Measurements from ENCODE around the gene RECQL5.
"Not testable (repeated sequence)": the region's sequence is repeated elsewhere in the genome, so short reads cannot be mapped to it uniquely, and the experiment has no call there.

The RECQL5 gene

DNA sequence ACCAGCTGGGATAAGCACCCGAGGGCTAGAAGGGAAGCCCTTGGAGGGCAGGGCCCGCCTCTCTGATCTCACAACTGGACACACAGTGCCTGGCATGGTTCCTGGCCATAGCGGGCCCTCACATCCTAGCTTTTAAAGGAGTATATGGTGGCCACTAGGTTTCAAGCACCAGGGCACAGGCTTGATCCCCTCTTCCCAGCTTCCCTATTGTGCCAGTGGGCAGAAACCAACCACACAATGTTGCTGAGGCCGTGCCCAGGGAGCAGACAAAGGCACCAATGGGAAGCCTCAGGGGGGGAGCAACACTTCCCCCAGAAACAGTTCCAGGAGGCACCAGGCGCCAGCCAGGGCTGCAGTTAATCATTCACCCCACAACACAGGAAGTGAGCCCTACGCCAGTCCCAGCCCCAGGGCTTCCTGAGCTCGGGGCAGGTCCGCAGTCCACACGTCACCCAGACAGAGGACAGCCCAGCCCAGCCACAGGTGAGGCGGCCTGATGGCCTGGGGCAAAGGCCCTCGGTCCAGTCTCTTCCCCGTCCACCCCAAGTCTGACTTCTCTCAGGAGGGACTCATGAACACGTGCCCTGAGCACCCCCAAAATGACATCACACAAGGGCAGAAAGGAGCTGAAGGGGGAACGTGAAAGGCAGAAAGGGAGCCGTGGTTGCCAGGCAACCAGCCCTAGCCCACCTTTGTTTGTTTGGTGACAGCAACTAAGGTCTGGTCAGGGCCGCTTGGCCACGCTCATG lies 20.9 kb downstream of the RECQL5 start:
- peak; percentile 89 for DNase-seq

DNA sequence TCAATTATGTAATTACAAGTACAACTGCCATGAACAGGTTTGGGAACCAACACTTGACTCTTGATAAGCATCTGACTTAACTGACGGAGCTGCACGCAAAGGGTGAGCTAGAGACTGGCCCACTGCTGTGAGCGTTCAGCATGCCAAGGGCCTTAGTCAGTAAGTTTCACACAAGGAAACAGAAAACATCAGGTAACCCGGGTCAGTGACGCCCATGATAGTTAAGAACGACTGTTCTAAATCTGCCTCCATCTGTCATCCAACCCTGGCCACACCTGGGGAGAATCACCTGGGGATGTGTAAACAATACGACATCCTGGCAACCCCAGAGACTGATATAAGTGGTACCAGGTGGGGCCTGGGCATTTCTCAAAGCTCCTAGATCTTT lies 21.5 kb downstream of the RECQL5 start:
- peak; percentile 70 for DNase-seq

DNA sequence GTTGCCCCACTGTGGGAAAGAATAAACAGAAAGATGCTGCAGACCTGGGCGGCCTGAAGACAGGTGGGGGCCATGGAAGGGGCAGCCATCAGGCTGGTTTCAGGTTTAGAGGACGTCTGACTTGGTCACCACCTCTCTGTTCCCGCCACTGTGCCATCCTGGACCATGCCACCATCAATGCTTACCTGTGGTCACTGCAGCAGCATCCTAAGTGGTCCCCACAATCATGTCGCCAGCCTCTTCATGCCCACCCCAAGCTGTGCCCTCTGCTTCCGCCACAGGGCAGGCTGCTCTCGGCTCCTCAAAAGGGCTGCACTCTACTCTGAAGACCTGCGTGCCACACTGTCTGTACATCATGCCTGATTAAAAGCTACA lies 23.3 kb downstream of the RECQL5 start:
- no peak for DNase-seq

DNA sequence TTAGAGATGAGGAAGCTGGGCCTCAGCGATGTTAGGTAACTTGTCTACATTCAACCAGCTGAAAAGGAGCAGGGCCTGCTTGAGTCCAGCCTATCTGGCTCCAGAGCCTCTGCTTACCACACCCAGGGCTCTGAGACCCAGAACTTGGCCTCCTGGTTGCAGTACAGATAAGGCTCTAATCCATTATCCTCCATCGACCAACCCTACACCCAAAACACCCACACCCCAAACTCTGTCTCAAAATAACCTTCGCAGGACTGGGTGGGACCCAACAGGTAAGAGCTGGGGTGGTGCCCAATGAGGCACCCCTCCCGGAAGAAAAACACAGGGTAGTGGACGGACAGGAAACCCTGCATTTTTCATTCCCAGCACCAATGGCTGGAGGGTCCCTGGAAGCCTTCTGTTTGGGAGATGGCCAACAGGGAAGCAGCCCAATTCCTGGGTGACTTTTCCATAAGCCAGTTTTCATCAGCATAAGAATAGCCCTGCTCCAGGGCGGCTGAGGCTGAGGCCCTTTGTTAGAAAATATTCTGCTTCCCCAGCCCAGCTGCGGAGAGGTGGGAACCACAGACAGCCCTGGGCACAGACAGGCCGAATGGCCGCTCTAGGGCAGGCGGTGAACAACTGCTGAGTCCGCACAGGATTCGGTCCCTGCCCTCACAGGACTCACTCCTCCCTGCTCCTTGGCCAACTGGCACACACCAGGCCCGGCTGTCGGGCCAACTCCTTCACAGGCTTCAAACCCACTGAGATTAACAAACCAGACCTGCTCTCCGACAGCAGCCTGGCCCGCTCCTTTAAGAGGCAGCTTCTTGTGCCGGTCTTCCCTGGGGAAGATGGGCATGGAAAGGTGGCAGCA lies 23.9 kb downstream of the RECQL5 start:
- DNase-seq = peak; percentile 86

DNA sequence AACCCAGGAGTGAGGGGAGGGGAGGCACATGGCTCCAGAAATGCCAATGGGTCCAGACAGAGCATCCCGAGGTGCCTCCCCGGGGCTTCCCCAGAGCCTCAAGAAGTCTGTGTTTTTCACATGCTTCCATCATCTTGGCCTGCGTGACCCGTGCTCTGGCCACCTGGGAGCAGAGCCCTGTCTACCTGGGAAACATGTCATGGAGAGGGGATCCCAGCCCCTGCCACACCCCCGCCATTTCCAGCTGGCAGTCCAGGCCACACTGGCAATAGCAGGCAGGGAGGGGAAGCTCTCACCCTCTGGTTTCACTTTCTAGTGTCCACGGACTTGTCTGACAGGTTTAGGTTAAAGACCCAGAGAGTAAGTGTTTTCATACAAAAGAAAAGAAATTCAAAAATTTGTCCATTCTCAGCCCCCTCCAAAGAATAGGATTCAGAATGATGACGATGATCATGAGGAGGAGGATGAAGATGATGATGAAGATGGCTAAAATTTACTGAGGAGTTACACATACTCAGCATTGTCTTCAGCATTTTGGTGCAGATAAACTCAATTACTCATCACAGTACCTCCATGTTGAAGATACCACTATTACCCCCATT lies 24.7 kb downstream of the RECQL5 start:
- no peak for DNase-seq

DNA sequence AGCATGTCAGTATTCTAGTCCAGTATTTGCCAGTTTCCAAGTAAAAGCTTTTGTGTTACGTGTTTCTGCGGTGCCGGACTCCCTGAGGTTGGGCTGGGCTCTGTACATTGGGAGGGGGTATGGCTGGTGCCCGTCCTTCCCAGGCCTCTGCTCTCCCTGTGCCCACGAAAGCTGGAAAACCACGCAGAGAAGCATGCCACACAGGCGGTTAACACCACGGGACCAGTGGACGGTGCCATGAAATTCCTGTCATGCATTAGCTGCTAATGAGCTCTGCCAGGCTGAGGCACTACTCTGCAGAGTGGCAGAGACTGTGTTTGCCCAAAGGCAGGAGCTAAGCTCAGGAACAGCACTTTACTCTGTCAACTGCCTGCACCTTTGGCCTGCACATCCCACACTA lies 25.6 kb downstream of the RECQL5 start:
- DNase-seq = no peak

DNA sequence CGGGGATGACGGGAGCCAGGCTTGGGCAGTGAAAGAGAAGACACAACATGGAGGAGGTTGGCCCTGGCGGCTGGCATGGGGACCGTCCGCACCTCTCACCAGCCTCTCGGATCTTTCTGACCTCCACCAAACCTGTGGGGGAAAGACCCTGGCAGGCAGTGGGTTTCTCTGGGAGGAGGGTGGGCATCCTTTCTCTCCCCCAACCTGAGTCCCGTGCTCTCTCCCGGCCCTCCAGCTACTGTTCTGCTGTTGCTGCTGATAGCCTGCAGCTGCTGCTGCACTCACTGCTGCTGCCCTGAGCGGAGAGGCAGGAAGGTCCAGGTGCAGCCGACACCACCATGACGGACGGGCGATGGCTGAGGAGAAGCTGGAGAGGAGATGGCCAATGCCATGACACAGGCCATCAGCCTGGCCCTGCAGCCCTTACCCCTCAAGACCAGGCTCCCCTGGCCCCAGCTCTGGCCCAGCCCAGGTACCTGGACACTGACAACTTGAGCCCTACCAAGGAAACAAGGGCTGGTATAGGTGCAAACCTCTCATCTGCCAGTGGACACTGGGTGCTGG lies 26.3 kb downstream of the RECQL5 start:
- DNase-seq = no peak

DNA sequence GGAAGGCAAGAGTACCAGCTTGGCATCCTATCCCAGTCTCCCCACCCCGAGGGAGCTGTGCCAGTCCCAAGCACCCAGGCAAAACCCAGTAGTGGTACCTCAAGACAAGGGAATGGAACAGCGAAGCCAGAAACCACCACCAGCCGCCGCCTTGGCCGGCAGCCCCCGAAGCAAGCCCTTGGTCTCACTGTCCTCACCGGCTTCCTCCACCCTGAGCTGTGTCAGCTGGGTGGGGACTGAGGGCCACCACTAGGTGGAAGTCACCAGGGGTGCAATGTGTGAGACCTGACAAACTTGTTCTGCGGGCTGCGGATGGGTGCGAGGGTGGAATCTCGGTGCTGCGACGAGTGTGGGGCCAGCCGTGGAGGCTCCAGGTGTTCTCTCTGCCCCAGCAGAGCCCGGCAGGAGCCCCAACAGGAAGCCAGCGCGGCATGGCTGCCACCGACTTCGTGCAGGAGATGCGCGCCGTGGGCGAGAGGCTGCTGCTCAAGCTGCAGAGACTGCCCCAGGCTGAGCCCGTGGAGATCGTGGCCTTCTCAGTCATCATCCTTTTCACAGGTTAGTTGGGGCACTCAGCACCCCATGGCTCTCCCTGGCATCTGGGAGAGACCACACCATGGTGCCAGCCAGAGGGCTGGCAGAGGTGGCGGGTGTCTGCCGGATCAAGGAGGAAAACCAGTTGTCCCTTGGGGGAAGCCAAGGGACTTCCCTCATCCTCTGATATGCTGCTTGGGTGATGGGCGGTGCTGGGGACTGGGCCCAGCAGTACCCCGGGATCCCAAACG lies 27.0 kb downstream of the RECQL5 start:
- no peak for DNase-seq

DNA sequence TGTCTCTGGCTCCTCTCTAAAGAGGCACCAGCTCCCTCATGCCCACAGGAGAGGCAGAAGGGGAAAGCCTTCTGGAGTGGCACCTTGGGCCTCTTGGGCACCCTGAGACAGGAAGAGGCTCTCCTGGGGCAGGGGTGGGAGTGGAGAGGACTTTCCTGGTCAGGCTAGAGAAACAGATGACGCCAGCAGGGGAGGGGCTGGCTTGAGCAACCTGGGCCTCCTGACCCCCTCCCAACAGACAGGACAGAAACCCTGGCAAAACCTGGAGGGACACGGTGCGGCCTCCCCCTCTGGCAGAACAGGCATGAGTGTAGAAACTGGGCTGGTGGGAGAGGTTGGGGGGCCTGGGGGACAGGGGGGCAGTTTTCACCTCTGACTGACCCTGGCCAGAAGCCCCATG lies 27.6 kb downstream of the RECQL5 start:
- DNase-seq = no peak

DNA sequence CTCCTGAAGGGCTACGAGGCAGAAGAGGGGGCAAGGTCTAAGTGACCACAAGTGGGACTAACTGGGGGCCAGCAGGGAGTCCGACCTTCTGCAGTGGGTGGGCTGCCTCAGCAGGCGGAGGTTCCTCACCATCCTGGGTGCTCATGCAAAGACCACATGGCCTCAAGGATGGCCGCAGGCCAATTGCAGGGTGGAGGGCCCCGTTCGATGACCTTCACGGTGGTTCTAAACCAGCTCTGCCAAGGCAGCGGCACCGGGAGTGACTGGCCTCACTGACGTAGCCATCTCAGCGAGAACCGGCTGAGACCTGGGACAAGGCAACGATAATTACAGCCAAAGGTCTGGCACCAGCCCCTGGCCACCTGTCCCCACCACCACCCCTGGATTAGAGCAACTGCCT lies 28.1 kb downstream of the RECQL5 start:
- DNase-seq = no peak

DNA sequence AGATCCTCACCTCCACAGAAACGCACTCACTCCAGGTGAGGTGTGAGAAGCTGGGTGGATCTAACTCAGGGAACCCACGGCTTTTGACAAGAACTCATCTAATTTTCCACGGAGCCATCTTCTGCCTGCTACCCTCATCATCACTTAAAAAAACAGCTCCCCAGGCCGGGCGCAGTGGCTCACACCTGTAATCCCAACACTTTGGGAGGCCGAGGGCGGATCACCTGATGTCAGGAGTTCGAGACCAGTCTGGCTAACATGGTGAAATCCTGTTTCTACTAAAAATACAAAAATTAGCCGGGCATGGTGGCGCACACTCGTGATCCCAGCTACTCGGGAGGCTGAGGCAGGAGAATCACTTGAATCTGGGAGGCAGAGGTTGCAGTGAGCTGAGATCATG lies 28.9 kb downstream of the RECQL5 start:
- DNase-seq = not testable (repeated sequence)

DNA sequence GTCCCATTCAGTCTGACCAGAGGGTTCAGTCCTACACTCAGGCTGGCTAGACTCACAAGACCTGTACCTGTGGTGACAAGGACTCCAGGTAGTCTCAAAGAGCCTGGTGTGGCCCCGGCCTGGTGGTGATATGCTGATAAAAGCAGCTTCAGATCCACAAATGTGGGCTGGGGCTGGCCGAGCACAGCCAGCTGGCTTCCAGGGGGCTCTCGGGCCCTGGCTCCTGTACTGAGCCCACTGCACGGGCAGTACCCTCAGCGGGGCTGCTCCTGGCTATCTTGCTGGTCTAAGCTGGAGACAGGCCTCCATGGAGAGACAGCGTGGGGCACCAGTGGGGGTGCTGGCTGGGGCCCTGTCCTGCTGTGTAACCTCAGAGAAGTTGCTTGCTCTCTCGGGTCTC lies 29.4 kb downstream of the RECQL5 start:
- no peak for DNase-seq

DNA sequence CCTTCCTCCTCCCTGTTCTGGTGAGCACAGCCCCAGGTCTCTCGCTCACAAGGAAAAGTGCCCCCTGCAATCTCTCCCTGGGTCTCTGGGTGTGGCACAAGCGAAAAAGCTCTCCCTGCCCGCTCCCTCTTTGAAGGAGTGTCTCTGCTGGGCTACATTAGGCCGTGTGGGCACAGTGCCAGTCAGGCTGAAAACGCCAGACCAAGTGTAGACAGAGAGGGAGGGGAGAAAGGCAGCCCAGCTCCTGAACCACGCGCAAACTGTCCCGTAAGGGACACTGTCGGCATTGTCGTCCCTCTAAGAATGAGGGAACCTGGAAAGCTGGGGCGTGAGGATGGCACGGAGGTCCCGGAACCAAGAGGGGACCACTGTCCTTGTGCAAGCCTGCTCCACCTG lies 29.8 kb downstream of the RECQL5 start:
- DNase-seq = peak; percentile 83

DNA sequence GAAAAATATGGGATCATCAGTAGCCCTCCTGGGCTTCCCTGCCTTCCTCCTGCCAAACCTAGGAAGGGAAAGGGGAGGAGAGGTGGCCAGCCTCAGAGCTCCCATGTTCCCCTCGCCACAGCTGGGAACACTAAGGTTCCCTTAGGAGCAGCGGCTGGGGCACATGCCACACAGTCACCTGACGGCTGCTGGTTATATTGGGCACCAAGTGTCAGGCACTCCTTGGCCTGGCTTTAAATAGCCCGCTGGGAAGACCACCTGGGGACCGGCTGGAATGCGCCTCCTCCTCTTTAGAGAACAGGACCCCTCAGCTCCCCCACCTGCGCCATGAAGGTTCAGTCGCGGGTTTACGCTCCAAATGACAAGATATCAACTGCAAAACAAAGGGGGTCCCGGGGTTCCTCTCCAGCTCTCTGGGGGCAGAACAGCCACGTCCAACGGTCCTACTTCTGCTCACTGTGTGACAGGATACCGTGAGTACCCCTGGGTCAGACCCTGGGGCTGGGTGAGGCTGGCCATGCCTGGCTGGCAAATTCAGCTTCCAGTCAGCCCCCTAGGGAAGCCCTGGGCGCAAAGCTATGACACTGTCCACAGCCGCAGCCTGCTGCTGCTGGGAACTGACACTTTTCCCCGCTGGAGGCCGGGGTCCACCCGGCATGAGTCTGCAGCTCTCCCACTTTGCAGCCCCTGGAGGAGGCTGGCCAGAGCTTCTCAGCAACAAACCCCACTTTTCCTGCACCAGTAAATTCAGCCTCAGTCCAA lies 30.4 kb downstream of the RECQL5 start:
- DNase-seq = no peak

DNA sequence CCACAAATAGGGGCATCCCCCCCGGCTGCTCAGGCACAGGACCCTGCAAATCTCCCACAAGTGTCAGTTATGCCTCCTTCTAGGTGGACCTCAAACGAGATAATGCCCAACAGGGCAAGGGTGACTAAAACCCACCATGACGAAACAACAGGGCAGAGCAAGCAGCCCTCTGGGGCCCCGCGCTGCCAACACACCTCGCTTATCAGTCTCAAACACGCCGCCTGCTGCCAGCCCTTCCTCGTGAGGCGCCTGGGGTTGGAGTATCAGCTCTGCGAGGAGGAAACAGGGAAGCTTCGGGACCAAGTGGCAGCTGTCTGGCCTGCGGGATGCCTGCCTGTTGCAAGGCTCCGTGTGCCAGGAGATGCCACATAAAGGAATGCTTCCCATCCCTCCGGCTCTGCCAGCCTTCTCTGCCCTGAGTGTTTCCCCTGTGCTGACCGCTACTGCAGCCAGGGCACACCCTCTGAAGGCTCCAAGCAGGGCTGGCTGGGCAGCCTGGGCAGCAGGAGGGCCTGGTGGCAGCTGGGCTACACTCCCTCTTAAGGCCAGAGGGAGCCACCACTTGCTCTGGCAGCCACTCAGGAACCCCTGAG lies 31.2 kb downstream of the RECQL5 start:
- DNase-seq = peak; percentile 98

DNA sequence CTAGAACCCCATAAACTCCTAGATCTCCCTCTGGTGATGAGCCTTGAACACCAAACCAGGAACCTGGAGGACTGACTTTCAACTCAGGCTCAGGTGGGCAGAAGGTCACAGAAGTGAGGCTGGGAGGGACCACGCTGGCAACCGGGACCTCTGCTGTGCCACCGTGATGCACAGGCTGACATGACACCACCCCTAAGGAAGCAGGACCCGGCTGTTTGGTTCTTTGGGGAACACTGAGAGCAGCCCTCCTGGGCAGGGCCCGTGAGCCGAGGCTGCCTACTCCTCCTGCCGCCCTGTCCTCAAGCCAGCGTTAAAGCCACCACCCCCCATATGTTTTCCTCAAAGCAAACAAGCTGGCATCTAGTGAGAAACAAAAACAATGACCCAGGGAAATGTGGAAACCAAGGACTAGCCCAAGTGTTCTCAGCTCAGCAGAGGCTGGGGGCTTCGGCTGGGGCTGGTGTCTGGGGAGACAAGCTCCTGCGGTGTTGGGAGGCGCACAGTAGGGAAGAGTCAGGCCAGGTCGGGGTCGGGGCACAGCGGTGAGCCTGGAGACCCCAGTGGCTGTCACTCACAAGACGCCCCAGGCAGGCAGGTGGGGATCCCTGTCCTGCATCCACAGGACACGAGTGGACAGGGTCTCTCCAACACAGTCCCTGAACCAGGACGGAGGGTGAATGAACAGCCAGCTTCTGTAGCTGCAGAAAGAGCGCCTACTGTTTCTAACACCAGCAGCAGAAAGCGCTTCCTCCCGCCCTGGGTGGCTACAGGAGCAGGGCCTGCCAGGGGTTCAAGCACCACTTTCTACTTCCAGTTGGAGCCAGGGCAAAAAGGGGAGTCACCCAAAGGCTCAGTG lies 32.0 kb downstream of the RECQL5 start:
- DNase-seq = no peak

DNA sequence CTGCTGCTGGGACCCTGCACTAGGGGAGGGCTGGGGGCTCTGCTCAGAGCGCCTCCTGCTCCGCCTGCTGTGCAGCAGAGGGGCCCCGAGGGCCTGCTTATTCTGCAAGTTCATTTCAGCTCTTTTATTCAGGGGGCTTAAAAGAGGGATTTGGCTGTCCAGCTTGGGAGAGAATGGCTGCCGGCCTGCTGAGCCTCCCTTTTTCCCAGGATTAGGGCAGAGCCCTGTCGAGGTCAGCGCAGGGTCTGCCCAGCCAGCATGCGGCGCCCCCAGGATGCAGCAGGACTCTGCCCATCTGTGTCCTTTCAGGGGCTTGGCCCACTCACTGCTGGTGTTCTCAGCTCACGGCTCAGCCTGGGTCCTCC lies 32.6 kb downstream of the RECQL5 start:
- DNase-seq = no peak

DNA sequence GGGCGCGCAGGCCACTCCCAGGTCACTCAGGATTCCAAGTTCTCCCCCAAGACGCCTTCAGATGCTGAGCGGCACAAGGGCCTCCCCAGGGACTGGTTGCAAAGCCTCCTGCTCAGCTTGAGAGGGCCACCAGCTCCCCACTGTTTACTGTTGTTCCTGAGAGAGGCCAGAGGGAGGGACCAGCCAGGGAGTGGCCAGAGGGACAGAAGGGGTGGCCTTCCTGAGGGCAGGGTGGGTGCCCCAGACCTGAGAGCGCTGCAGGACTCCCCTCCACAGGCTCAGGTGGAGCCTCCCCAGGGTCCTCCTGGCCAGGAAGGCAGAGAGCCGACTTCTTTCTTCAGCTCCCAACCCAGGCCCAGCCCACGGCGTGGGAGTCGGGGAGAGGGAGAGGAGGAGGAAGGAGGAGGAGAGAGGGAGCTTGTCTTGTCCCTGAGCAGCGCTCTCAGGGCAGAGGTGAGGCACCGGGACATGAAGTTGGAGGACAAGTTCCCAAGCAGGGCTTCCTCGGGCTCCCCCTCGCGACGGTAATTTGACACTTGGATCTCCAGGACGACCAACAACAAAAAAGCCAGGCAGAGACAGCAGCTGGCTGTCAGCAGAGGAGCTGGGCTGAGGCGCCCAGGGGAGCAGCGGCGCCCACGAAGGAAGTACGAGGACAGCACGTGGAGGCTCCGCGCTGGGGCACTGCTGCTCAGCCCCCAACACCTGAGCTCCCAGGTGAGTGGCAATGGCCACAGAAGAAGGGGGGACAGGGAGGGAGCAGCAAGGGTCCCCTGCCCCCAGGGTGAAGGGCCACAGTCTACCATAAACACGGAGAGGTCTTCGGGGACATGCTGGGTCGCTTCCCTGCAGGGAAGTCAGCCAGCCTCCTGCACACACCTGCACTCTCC lies 33.2 kb downstream of the RECQL5 start:
- peak; percentile 96 for DNase-seq

DNA sequence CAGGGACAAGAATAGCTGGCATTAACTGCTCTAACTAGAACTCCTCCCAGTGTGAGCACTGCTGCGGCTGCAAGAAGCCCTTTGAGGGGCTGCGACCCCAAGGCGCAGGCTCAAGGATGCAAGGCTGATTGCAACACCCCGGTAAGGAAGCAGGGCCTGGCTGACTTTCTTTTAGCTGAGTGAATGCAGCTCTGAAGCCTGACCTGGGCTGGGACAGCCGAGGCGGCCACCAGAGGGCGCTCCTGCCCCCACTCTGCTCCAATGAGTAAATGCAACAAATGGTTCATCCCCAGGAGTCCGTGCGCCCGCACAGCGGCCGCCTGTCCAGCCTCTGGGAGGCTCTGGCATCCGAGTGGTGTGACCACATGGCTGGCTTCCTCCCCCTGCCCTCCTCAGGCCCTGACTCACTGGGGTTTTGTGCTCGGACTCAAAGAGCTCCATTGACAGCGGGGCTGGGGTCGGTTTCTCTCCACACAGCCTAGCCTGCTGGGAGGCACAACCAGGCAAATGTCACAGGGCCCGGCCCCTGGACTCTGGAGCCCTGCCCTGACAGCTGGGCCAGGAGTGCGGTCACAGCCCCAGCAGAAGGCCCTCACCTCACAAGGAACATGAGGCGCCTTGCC lies 34.0 kb downstream of the RECQL5 start, which contains the start of gene SMIM5:
TSS of gene SMIM5 (plus strand) at position 572 of the 623 bp plus-strand sequence. CDS start 6,768 bp downstream, outside the sequence.
- peak; percentile 90 for DNase-seq

Data from hematopoietic multipotent progenitor cell treated with erythropoietin and hydrocortisone succinate and interleukin-3 and kit ligand, for 4 days (in vitro differentiated cells).